Hepatocyte (in vitro differentiated cells): ENCODE data around the gene SCGN. TPM values are rescaled to one million over a fixed set of nuclear protein-coding genes. Genes with fewer than 3 reads are reported as not detected.

Source experiments
- DNase-seq: peaks from one replicate; pipeline ENCODE4 v3.0.0-alpha.2; 2016; ENCODE audit warnings: low spot score
- H2AFZ ChIP-seq: fragments of 200-600 bp; sonication (generic); 2 replicates; pipeline ENCODE4 v1.6.0; 2016; ENCODE audit warnings: antibody characterized with exemption, mild to moderate bottlenecking
- H3K27ac ChIP-seq: fragments of 200-600 bp; sonication (generic); 2 replicates; pipeline ENCODE4 v1.5.1; 2016; ENCODE audit warnings: mild to moderate bottlenecking
- H3K27me3 ChIP-seq: fragments of 200-600 bp; sonication (generic); 2 replicates; pipeline ENCODE4 v1.6.1; 2016
- H3K36me3 ChIP-seq: fragments of 200-600 bp; sonication (generic); replicated peaks from 2 replicates; pipeline ENCODE4 v1.5.1; 2016; ENCODE audit warnings: low read depth; ENCODE audit not compliant: insufficient read depth
- H3K4me1 ChIP-seq: fragments of 200-600 bp; sonication (generic); 2 replicates; pipeline ENCODE4 v1.5.1; 2016; ENCODE audit warnings: mild to moderate bottlenecking, moderate library complexity; ENCODE audit not compliant: insufficient read depth
- H3K4me2 ChIP-seq: fragments of 200-600 bp; sonication (generic); 2 replicates; pipeline ENCODE4 v1.6.0; 2016
- H3K4me3 ChIP-seq: fragments of 200-600 bp; sonication (generic); 2 replicates; pipeline ENCODE4 v1.5.1; 2016; ENCODE audit warnings: mild to moderate bottlenecking
- H3K79me2 ChIP-seq: fragments of 200-600 bp; sonication (generic); 2 replicates; pipeline ENCODE4 v1.6.0; 2017; ENCODE audit warnings: mild to moderate bottlenecking
- H3K9me2 ChIP-seq: fragments of 200-600 bp; sonication (generic); replicated peaks from 2 replicates; pipeline ENCODE4 v1.6.0; 2017; ENCODE audit warnings: mild to moderate bottlenecking; ENCODE audit not compliant: insufficient read depth
- H3K9me3 ChIP-seq: fragments of 200-600 bp; sonication (generic); 2 replicates; pipeline ENCODE4 v1.5.1; 2016; ENCODE audit warnings: low read depth, mild to moderate bottlenecking
- H4K20me1 ChIP-seq: fragments of 200-600 bp; sonication (generic); 2 replicates; pipeline ENCODE4 v1.6.0; 2016; ENCODE audit warnings: mild to moderate bottlenecking; ENCODE audit not compliant: insufficient read depth, poor library complexity, severe bottlenecking
- EZH2 ChIP-seq: fragments of 200-600 bp; sonication (generic); IDR thresholded peaks from 2 replicates; pipeline ENCODE4 v1.6.1; 2016; ENCODE audit warnings: antibody characterized with exemption, mild to moderate bottlenecking, borderline replicate concordance
- EZH2phosphoT487 ChIP-seq: fragments of 200-600 bp; sonication (generic); IDR thresholded peaks from one replicate; pipeline ENCODE4 v1.6.1; 2018; ENCODE audit warnings: antibody characterized with exemption, mild to moderate bottlenecking, low read depth, moderate library complexity; ENCODE audit not compliant: unreplicated experiment, severe bottlenecking
- WGBS: methylation state at CpG from one replicate; pipeline ENCODE4 v1.1.6; 2016; ENCODE audit warnings: low lambda C conversion rate; ENCODE audit errors: missing lambda C conversion rate; 5-methylcytosine and 5-hydroxymethylcytosine counted together
- polyA plus RNA-seq: library from polyadenylated mRNA; unstranded; fragments of >200 nt; fragmentation: Nextera tagmentation; extraction: Ambion mirVana; gene quantifications from 2 replicates; pipeline ENCODE4 v1.2.1, GENCODE V29; 2016
- total RNA-seq: library from RNA; depleted of rRNA; stranded (reverse); fragments of >200 nt; gene quantifications from 2 replicates; pipeline ENCODE4 v1.2.3, GENCODE V29; 2014
- TF ChIP-seq, protein P1 (sequence below): fragments of 200-600 bp; sonication (generic); IDR thresholded peaks from 2 replicates; pipeline ENCODE4 v1.5.1; 2016; ENCODE audit warnings: antibody characterized with exemption, mild to moderate bottlenecking; ENCODE audit not compliant: poor library complexity

The SCGN gene
- total and polyA plus RNA-seq, 2 experiments from 2014 or later, result 14.2 to 25.9 TPM

- Histone ChIP-seq H3K27me3 (no peaks in the 10 kb centered on the region), H3K4me3 (no peak overlapping the region), H3K36me3 (no peaks in the 10 kb centered on the region), H2AFZ (no peak overlapping the region), H3K27ac (no peak overlapping the region), H3K9me3 (no peaks in the 10 kb centered on the region), H3K4me1 (no peaks in the 10 kb centered on the region), H3K9me2 (no peaks in the 10 kb centered on the region), H3K79me2 (no peaks in the 10 kb centered on the region), H4K20me1 (no peaks in the 10 kb centered on the region), H3K4me2 (no peak overlapping the region)
- WGBS, result 78% methylated on average over 5 of the region's 5 CpGs
- no peak for DNase-seq
- no peak for TF ChIP-seq EZH2
- TF ChIP-seq, protein P1, sequence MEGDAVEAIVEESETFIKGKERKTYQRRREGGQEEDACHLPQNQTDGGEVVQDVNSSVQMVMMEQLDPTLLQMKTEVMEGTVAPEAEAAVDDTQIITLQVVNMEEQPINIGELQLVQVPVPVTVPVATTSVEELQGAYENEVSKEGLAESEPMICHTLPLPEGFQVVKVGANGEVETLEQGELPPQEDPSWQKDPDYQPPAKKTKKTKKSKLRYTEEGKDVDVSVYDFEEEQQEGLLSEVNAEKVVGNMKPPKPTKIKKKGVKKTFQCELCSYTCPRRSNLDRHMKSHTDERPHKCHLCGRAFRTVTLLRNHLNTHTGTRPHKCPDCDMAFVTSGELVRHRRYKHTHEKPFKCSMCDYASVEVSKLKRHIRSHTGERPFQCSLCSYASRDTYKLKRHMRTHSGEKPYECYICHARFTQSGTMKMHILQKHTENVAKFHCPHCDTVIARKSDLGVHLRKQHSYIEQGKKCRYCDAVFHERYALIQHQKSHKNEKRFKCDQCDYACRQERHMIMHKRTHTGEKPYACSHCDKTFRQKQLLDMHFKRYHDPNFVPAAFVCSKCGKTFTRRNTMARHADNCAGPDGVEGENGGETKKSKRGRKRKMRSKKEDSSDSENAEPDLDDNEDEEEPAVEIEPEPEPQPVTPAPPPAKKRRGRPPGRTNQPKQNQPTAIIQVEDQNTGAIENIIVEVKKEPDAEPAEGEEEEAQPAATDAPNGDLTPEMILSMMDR, result no peak
- no peak for TF ChIP-seq EZH2phosphoT487
These were observed 33.9 kb downstream of the SCGN start for GRCh38 chr6:25685896-25686295.

DNA sequence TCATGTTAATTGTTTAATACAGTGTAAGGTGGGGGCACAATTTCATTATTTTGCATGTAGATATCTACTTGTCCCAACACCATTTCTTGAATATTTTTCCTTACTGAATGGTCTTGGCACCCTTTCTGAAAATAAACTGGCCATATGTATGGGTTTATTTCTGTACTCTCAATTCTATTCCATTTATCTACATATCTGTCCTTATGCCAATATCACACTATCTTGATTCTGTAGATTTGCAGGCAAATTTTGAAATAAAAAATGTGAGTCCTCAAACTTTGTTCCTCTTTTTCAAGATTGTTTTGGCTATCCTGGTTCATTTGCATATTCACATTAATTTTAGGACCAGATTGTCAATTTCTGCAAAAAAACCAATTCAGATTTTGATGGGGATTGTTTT, 34.8 kb downstream of the SCGN start:
- H3K27ac ChIP-seq, result no peak overlapping the region
- H2AFZ ChIP-seq, result no peak overlapping the region
- no peak for DNase-seq
- H3K79me2 ChIP-seq, result no peaks in the 10 kb centered on the region
- H3K36me3 ChIP-seq, result no peaks in the 10 kb centered on the region
- no peaks in the 10 kb centered on the region for H4K20me1 ChIP-seq
- no peaks in the 10 kb centered on the region for H3K9me3 ChIP-seq
- H3K27me3 ChIP-seq, result no peaks in the 10 kb centered on the region
- H3K4me1 ChIP-seq, result no peaks in the 10 kb centered on the region
- no peak overlapping the region for H3K4me3 ChIP-seq
- no peak overlapping the region for H3K4me2 ChIP-seq
- H3K9me2 ChIP-seq, result no peaks in the 10 kb centered on the region
- TF ChIP-seq EZH2, result no peak
- TF ChIP-seq, protein P1, result no peak
- TF ChIP-seq EZH2phosphoT487, result no peak

- Histone ChIP-seq H4K20me1 (no peaks in the 10 kb centered on the region), H3K4me1 (no peaks in the 10 kb centered on the region), H3K27me3 (no peaks in the 10 kb centered on the region), H3K79me2 (no peaks in the 10 kb centered on the region), H3K4me2 (no peak overlapping the region), H3K36me3 (no peaks in the 10 kb centered on the region), H2AFZ (no peak overlapping the region), H3K9me2 (no peaks in the 10 kb centered on the region), H3K9me3 (no peaks in the 10 kb centered on the region), H3K4me3 (no peak overlapping the region), H3K27ac (no peak overlapping the region)
- DNase-seq, result no peak
- WGBS, result 62% methylated on average over 1 of the region's 1 CpG
- TF ChIP-seq, protein P1, result no peak
- TF ChIP-seq EZH2phosphoT487 (no peak), EZH2 (no peak)
These were observed 38.0 kb downstream of the SCGN start for GRCh38 chr6:25689966-25690365.

GRCh38 chr6:25691894-25692293, 39.9 kb downstream of the SCGN start:
- Histone ChIP-seq H3K9me2 (no peaks in the 10 kb centered on the region), H3K4me2 (no peak overlapping the region), H3K27ac (no peak overlapping the region), H3K4me1 (no peaks in the 10 kb centered on the region), H3K27me3 (no peaks in the 10 kb centered on the region), H3K79me2 (no peaks in the 10 kb centered on the region), H4K20me1 (no peaks in the 10 kb centered on the region), H2AFZ (no peak overlapping the region), H3K36me3 (no peaks in the 10 kb centered on the region), H3K9me3 (no peaks in the 10 kb centered on the region), H3K4me3 (no peak overlapping the region)
- TF ChIP-seq, protein P1, result no peak
- no peak for TF ChIP-seq EZH2
- TF ChIP-seq EZH2phosphoT487, result no peak
- WGBS, result 92% methylated on average over 3 of the region's 3 CpGs
- no peak for DNase-seq
